Ammon's horn (tissue), 1 donor: ENCODE data around the gene MAML3.

Experiments used
- DNase-seq: peaks from one replicate; pipeline ENCODE4 v3.0.0-alpha.2; 2016; ENCODE audit warnings: low spot score

The MAML3 gene

DNA sequence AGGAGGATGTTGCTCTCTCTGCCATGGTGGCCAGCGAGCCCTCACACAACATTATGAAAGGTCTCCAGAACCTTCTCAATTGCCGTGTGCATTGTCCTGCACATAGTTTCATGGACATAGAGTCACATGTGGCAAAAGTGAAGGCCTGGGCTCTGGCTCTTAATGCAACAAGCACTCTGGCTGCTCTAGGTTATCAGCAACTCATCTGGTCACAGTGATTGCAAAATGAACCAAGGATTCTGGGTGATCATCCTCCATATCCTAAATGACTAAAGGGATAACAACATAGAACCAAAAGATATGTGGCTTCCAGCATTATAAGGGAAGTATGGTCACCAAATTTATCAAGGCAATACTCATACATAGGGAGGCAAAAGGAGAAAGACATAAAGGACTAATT, 313.2 kb downstream of the MAML3 start:
- no peak for DNase-seq

DNA sequence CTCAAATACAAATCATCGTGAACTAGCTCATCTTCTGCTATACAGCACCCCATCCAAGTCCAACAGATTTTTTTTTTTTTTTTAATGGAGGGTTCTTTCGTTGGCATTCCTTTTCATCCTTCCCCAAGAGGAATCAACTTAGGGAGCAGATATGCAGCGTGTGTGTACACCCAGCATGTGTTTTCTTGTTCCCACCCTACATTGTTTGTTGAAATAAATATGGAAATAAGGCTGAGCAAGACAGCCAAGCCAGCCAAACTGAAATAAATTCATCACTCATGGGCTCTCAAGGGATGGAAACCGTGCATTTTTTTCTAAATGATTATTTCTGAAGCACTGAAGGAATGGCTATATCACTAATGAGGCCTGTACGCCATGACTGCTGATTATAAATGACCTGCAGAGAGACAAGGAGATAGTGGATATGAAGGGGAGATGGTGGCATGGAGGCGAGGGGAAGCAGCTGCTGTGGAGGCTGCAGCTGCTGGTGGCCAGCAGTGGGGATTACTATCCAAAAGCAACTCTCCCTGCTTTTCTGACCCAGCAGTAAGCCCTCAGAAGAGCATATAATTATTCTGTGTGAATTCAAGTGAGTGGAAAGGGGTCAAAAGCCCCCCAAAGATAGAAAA, 314.5 kb downstream of the MAML3 start:
- no peak for DNase-seq

DNA sequence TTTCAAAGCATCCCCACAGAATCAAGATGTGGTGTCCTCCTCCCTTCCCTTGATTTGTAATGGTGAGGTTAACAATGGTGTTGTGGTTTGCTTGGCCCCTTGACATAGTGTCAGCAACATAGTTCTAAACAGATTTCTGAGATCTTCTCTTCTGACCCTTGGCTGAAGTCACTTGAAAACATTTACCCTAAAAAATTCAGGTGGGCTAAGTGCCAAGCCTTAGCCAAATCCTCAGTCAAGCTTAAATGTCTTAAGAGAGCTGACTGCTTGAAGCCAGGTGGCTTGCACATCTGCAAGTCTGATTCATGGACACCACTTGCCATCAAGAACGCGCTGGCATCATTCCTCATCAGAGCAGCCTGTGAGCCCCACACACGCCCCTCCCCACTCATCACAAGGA, 315.2 kb downstream of the MAML3 start:
- DNase-seq = no peak

DNA sequence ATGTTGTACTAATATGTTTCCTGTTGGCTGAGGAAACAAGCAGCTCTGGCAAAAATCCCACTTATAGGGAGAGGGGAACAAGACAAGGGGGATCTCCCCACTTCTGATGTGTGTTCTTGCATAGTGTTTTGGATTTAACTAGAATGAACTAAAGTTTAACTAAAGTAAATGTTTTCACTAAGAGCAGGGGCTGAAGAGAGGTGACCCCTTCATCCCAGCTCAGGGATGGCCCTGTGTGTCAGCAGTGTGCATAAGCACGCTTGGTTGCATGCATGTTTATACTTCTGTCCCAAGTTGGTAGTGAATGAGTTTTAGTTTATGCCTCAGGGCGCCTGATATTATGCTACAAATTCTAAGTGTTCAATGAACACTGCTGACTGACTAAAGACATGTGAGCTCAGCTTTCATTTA, 319.0 kb downstream of the MAML3 start:
- DNase-seq = no peak

DNA sequence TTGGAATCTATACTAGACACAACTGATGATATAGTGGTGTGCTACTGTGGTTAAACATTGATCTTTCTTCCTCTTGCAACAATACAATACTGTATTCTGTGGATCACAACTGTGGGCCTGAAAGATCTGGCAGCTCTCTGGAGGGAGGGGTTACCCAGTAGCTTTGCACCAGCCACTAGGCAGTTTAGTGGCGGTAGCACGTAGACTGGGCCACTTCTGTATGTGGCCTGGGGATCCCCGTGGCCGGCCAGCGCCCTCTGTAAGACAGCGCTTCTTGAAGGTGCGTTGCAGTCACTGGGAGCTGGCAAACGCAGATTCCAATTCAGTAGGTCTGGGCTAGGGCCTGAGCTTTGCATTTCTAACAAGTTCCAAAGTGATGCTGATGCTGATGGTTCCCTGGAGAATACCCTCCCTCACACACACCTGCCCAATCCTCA, 319.7 kb downstream of the MAML3 start:
- DNase-seq = no peak

DNA sequence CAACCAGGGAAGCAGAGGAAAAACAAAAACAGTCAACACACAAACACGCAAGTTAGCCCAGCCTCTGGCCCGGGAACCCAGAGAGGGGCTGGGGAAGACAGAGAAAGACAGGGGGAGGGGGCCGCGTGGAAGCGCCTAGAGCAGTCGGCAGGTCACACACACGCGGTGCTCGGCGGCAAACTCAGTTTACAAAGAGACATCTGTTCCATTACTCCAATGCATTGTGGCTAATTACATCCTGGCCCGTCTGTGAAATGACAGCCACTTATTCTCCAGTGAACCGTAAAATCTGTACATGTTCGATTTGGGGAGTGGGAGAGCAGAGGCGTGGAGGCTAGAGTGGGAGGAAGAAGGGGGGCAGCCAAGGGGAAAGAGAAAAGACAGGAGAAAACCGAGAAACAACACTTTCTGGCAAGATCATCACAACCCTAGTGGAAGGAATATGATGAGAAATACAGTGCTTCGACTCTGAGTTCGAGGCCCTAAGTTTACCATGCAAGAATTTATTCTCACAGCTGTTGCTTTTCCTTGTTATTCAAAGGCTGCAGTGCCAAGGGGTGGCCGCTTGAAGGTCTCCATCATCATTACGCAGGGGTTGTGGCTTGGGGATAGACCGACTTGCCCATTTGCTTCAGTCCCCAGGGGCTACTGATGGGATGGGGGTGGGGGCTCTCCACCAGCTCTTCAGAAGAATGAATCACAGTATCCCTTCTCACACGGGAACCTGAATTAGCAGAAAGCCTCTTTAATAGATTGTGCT, 320.7 kb downstream of the MAML3 start:
- no peak for DNase-seq

DNA sequence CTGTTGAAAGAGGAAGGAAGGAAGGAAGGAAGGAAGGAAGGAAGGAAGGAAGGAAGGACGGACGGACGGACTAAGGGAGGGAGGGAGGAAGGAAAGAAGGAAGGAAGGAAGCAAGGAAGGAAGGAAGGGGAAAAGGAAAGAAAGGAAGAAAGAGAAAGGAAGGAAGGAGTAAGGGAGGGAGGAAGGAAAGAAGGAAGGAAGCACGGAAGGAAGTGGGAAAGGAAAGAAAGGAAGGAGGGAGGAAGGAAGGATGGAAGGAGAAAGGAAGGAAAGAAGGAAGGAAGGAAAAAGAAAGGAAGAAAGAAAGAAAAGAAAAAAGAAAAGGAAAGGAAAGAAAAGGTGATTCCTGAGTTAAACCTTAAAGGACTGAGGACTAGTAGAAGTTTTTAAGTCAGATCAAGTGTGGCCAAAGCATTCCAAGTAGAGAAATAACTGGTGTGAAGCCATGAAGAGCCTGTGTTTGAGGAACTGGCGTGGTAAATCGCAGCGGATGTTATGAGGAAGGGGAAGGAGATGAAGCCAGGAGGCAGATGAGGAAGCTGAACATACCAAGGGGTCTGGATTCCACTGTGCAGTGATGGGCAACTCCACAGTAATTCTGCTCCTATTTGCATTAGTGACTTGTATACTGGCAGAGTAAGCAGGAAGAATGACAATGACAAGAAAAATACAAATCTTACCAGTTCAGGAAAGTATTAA, 324.9 kb downstream of the MAML3 start:
- peak; percentile 55 for DNase-seq

DNA sequence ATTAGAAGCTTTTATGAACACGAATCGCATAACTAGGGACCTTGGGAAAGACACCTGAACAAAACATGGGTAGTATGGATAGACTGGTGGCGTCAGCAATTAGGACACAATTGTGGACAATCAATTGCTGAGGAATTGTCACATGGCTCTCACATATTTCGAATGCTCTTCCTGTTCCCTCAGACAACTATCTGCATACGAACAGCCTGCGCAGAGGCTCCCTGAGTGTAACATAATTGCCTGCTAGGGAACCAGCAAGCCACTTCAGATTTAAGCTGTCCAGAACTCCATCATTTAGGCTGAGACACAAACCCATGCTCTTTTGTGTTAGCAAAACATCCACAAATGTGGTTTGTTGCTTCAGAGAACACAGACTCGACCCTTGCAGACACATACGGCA, 327.6 kb downstream of the MAML3 start:
- DNase-seq = no peak

DNA sequence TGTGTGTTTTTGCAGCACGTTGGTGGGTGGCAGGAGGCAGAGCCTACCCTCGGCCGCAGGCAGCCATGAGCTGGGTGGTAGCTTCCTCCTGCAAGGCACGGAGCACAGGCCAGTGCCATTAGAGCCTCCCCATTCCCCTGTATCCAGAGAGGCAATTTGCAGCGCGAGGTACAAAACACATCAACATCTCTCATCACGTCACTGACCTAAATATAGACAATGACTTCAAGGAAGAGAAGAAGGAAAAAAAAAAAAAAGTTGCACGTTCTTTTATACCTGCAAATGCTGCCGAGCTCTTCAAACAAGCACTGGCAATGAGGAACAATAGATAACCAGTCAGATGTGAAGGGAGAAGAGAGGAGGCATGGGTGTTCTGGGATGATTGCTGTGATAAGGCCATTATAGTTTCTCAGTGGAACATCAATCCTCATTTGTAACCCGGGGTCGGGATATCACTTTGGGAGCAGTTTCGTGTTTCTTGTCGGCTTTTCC, 328.4 kb downstream of the MAML3 start:
- DNase-seq = no peak

DNA sequence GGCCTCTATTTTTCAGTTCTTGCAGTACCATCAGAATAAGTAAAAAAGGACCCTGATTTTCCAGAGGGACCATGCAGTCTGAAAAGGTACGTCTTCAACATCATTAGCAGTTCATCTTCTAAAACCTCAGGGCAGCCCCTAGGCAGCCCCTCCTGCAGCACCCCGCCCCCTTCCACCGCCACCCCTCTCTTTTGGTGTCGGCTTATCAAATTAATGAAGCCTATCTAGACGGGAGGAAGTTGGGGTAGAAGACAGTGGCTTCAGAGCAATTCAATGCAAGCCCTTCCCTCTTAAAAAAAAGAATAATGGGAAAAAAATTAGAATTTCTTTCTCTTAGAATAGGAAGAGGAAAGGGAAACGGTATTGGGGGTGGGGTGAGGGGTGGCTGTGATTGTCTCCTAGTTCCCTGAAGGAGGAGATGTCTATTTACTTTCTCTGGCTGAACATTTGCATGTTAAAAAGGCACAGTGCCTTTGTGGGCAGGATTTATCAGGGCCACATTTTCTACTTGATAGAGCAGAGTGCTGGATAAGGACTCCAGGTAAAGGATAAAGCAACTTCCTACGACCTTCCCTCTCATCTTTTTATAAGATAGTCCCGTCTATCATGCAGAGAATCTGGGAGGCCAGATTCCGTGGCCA, 329.0 kb downstream of the MAML3 start:
- DNase-seq = no peak

DNA sequence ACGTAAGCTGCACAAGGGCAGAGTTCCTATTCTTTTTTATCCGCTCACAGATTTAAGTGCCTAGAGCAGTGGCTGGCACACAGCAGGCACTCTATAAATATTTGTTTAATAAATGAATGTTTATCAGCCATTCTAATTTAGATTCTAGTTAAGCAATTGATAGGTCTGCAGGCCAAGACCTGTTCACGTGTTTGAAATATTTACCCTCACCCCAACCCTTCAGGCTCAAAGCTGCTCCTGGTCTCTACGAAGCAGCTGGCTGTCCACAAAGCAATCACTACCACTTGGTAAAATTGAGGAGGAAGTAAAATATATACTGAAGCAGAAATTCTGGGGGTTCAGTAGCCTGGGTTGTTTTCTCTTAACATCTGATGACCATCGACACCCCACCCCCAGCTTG, 330.2 kb downstream of the MAML3 start:
- no peak for DNase-seq

DNA sequence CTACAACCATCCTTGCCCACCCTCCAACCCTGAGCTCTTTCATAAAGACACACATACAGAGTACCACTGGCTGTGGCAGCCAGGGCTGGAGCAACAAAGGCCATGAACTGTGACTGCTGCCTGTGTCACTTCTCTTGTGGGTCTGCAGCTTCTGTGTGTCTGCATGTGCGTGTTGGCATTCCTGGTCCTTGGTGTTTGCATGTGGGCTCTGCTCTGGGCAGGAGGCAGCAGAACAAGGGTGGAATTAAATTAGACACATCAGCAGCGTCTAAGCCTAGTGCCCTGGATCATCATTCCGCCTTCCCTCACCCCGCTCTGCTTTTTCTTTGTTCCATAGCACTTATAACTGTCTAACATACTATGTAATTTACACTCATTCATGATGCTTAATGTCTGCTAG, 330.6 kb downstream of the MAML3 start:
- DNase-seq = no peak

DNA sequence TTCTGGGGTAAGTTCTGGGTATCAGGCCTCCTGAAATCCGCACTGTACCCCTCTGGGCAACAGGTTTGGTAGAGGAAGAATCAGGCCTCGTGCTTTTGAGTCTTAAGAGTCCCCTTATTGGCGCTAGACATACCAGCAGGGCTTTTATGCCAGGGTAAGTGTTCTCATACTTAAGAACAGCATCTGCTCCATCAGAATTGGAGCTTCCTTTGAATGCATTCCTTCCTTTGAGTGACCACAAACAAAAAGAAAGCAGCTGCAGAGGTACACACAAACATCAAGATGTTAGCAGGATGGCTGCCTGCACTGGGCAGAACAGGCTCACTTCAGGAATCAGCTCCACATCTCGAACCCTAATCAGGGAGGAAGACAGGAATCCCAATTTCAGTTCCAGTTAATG, 331.6 kb downstream of the MAML3 start:
- DNase-seq = no peak

DNA sequence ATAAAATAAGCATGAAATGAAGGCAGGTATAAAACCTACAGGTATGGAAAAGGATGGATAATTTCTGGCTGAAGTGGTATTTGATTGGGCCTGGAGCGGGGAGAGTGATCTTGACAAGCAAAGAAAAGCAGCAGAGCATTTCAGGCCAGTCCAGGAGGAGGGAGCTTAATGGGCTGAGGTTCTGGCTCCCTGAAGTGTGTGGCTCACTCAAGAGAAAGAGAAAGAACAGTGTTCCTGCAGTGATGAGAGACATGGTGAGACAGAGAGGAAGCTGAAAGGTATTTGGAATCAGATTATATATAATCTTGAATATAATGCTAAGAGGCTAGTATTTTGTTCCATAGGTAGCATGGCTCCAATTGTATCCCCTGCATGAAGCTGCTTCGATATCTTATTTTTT, 334.9 kb downstream of the MAML3 start:
- DNase-seq = no peak

DNA sequence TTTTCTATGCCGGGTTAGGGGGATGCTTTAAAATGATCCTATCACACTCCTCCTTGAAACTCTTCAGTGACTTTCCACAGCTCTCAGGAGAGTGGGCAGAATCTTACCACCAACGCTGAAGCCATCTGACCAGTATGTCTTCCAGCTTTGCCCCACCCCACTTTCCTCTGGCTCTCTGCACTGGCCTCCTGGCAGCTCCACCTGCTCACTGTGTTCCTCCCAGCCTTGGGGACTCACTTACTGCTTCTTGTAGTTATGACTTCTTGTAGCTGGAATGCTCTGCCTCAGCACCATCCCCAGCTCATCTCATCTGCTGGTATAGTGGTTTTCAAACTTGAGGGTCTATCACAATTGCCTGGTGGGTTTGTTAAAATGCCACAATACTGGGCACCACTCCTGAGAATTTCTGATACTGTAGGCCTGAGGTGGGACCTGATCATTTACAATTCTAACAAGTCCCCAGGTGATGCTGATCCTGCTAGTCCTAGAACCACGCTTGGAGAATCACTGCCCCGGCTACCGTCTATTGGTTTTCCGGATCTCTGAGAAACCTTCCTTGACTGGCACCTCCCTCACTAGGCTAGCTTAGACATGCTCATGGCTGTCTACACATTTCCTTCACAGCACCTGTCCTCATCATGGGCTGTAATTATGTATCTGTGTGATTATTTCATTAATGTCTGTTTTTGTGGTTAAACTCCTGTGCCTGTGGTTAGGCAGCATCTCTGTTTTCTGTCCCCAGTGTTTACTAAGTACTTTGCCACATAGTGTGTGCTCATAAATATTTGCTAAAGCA, 336.1 kb downstream of the MAML3 start:
- no peak for DNase-seq

DNA sequence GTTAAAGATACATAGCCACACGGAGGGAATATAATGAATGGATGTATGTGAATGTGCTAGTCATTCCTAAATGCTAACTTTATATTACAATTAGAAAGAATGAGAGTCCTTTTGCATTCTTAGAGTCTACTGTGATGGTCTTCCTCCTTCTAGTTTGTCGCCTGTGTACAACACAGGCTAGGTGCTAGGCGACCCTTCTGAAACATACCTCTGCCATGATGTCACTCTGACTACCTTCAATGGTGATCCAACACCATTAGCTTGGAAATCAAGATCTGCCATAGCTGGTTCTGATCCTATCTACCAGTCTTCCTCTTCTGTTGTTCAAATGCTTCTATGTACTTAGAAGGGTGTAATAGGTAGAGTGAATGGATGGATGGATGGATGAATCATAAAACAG, 337.1 kb downstream of the MAML3 start:
- DNase-seq = no peak

DNA sequence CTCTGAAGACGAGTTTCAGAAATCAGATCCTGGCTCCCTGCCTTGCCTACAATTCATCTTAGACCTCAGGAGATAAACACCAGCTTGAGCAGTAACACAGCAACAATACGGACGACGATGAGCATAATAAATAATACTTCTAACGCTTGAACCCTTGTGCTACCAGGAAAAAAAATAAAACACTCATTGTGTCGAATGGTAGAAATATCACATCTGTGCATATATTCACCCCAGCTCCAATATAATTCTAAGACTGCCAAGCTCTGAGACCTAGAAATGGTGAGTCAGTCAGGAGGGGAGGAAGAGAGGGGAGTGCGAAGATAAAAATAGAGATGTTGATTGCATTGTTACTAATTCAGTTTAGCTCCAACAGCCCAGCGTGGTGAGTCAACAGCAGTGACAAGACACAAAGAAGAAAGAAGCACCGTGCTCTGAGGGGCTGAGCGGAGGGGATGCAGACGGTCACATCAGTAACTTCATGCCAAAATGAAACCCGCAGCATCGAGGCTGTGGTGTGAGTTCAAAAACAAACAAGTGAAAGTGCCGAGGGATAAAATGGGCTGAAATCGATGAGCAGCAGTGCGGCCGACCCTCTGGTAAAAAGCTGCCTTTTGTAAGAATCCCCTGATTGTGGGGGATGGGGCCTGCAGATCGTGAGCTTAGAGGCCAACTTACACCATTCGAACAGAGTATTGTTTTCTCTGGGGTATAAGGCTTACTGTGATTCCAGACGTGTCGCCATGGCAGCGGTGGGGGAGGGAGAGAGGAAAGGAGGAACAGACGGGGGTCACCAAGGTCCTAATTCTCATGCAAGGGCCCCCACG, 338.0 kb downstream of the MAML3 start:
- DNase-seq = peak; percentile 77

DNA sequence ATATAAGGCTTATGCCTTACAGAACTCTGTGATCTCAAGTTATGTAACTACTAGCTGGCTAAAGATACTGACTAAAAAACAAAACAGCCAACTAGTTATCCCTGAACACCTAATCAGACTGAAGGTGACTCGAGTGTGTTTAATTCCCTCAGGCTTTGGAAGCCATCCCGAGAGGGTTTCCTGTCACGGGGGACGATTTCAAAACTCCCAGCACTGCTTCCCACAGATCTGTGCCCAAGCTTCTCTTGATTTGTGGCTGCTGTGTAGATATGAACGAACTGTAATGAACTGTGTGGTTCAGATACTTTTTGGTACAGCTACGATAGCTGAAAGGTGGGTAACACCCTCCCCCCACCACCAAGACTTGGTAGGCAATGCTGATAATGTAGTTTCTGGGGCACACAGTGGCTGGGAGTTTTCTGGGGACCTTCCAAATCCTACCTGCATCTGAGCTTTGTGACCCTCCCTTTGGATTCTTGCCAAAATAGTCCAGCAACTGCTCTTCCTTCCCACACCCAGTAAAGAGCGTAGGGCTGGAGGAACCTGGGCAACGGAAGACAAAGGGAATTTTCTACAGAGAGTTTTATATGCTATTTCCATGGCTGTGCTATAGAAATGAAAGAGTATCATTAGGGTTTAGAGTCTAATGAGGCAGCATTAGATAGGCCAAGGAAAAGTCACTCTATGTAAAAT, 339.5 kb downstream of the MAML3 start:
- no peak for DNase-seq

DNA sequence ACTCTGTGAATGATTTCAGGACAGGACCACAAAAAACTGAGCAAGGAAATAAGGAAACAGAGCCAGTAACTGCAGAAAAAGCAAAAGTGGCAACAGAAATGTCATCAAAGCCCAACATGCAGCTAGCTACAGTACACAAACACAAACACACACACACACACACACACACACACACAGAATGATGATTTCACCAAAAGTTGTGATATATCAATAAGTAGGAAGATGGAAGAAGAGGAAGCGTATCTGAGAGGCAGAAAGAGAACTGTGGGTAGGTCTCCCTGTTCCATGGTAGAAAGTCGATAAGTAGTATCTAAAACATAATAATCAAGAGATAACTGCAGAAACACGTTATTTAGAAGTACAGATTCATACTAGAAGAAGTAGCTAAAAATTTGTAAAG, 340.1 kb downstream of the MAML3 start:
- no peak for DNase-seq

DNA sequence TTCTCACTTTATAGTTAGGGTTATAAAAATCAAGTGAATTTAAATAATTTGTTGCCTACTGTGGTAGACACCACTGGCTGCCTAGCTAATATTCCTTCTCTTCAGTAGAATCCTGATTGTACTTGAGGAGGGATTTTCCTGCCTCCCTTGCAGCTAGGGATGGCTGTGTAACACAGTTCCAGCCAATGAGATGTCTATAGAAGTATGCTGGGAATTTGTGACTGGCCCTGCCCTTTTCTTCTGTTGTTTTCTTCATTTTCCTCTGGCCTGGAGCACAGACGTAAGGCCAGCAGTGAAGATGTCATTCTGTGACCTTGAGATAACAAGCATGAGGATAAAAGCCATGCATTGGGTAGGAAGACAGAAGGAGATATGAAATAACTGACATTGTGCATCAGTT, 343.3 kb downstream of the MAML3 start:
- DNase-seq = no peak
